ENCODE results near the gene LILRB5.

DNA sequence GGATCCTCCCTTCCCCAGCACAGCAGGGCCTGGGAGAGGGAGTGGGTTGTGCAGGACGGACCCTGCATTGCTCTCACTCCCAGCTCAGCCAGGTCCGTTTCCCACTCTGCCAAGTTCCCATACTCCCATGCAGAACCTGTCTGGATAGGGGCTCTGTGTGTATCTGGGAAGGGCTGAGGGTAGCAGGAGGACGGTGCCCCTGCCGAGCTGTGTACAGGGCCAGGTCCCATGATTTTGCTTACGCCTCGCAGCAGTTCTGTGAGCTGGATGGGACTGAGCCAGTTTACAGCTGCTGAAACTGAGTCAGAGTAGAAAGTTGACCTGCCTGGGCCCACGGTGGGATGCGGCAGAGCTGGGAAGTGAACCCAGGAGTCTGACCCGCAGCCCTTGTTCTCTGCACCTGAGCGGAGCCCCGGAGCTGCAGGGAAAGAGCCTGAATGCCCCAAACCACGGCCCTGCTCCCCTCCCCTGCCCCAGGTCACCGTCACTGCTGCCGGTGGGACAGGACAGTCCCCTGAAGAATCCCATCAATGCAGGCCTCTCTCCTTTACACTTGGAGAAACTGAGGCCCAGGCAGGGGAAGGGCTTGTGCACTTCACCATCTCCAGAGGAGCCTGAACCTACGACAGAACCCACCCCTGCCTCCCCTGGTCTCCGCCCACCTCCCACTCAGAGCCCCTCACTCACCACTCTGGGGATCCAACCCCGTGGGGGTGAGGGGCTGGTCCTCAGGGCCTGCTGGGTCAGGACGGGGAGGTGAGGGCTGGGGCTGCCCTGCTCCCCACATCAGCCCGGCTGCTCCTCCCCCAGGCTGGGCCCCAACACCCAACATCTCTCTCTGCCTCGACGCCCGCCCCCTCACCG, 3.5 kb downstream of the LILRB5 start:
- TF ChIP-seq POLR2A (IDR thresholded peaks at IDR 0.05) (no peak), POLR2AphosphoS5 (IDR thresholded peaks at IDR 0.05) (no peak)
- TF ChIP-seq, protein P1, sequence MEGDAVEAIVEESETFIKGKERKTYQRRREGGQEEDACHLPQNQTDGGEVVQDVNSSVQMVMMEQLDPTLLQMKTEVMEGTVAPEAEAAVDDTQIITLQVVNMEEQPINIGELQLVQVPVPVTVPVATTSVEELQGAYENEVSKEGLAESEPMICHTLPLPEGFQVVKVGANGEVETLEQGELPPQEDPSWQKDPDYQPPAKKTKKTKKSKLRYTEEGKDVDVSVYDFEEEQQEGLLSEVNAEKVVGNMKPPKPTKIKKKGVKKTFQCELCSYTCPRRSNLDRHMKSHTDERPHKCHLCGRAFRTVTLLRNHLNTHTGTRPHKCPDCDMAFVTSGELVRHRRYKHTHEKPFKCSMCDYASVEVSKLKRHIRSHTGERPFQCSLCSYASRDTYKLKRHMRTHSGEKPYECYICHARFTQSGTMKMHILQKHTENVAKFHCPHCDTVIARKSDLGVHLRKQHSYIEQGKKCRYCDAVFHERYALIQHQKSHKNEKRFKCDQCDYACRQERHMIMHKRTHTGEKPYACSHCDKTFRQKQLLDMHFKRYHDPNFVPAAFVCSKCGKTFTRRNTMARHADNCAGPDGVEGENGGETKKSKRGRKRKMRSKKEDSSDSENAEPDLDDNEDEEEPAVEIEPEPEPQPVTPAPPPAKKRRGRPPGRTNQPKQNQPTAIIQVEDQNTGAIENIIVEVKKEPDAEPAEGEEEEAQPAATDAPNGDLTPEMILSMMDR (IDR thresholded peaks at IDR 0.05), result no peak
